ENCODE data around the gene ZNF554. TPM values are rescaled to one million over a fixed set of nuclear protein-coding genes. Genes with fewer than 3 reads are reported as not detected.

ZNF554 gene
- total RNA-seq (2021; fragmentation: NEBNext Ultra II Directional; extraction: Animal tissue kit (Norgen Biotek cat#: 25700)) (3.9 and 5.7 TPM in 2 replicates), polyA plus RNA-seq (2011; rRNA removed) (1.8 and 1.9 TPM in 2 replicates), polyA minus RNA-seq (2011; rRNA and poly(A)+ RNA removed) (3.8 and 5.0 TPM in 2 replicates)
- 2.5 TPM for polyA plus RNA-seq (2011; cell fraction: cytosol; rRNA removed)
- polyA plus RNA-seq (2011; cell fraction: nucleus; rRNA removed), result 2.7 TPM
- polyA plus RNA-seq (2012, experiment 1 of 2), result 3.3 to 4.1 TPM (median 3.5 TPM) in 4 replicates
- 1.7 TPM for polyA plus RNA-seq (2012, experiment 2 of 2)
- 3.0 TPM for polyA plus RNA-seq (2013, experiment 1 of 2)
- polyA plus RNA-seq (2013, experiment 2 of 2), result 2.9 TPM
- 5.4 TPM for polyA minus RNA-seq (2011; cell fraction: cytosol; rRNA and poly(A)+ RNA removed)
- polyA minus RNA-seq (2011; cell fraction: nucleus; rRNA and poly(A)+ RNA removed), result 3.4 TPM
- long read RNA-seq, experiment 1, partial matches to known transcripts, result 0 of 2 reads
- long read RNA-seq, experiment 1, other reads (novel, unspliced or antisense), result 2 of 2 reads
- long read RNA-seq, experiment 2, result 0 reads

- CTCF ChIA-PET (ENCODE audit: partially characterized antibody), result interaction anchor here (0.6 to 1.8 kb wide), 9 partner anchors 13 to 157 kb away, joined by 3 to 8 read pairs (median 3); no protein-coding TSS in a partner anchor
- H3K4me1 ChIP-seq (replicated peaks in 1 of 4; ENCODE audit: control insufficient read depth in 3 of 4, insufficient read depth in 4 of 4, low read length in 3 of 4), result no peaks in the 10 kb centered on the region
- H2BK12ac ChIP-seq (ENCODE audit: low read depth, low read length), result no peak within 1 kb of the TSS
- H3K56ac ChIP-seq (replicated peaks; ENCODE audit: insufficient read length, low read depth, low read length), result no peak within 1 kb of the TSS
- no peaks in the 10 kb centered on the region for H3K79me2 ChIP-seq (ENCODE audit: control insufficient read depth in 1 of 2, insufficient read depth in 2 of 2, low read length in 2 of 2)
- H2BK5ac ChIP-seq (ENCODE audit: low read depth, low read length), result no peak within 1 kb of the TSS
- H2AK5ac ChIP-seq (ENCODE audit: low read depth, low read length), result no peak within 1 kb of the TSS
- DNase-seq (ENCODE audit: low read depth in 1 of 2, low spot score in 2 of 2) (peak; percentile 94 to 99), FAIRE-seq (peak; percentile 57)
- H4K8ac ChIP-seq (ENCODE audit: extremely low read depth, insufficient read depth, low read length), result peak within 1 kb of the TSS; percentile 19
- peak within 1 kb of the TSS; percentile 76 for H2AFZ ChIP-seq (ENCODE audit: low read length)
- WGBS, 2 experiments (ENCODE audit: extremely low coverage in 1 of 2, insufficient coverage in 1 of 2, insufficient read length in 1 of 2, insufficient replicate concordance in 2 of 2, low coverage in 1 of 2, low lambda C conversion rate in 2 of 2, missing lambda C conversion rate in 1 of 2), result 2% methylated on average over 52 of the region's 64 CpGs; no CpG with 5 or more reads in 1 of the 2 experiments
- H2BK120ac ChIP-seq (replicated peaks; ENCODE audit: low read depth, low read length), result no peak within 1 kb of the TSS
- H4K20me1 ChIP-seq (replicated peaks in 1 of 2; ENCODE audit: control insufficient read depth in 1 of 2, insufficient read depth in 2 of 2, low read length in 2 of 2), result no peaks in the 10 kb centered on the region
- H3K27me3 ChIP-seq (replicated peaks in 1 of 4; ENCODE audit: control insufficient read depth in 3 of 4, extremely low read depth in 1 of 4, insufficient read depth in 3 of 4, low read length in 3 of 4), result no peaks in the 10 kb centered on the region
- no peak within 1 kb of the TSS for H2BK20ac ChIP-seq (ENCODE audit: low read length)
- H3K4ac ChIP-seq (replicated peaks; ENCODE audit: insufficient read length, low read depth, low read length), result no peak within 1 kb of the TSS
- POLR2A ChIA-PET (ENCODE audit: partially characterized antibody), result interaction anchor here (0.9 to 1.2 kb wide), 2 partner anchors 16 to 28 kb away, joined by 3 read pairs; no protein-coding TSS in a partner anchor
- H3K14ac ChIP-seq (ENCODE audit: insufficient read length), result no peak within 1 kb of the TSS
- H3K23me2 ChIP-seq (ENCODE audit: low read depth, low read length), result peaks cover 4% of the 10 kb centered on the region; the same call in 1 of the 2 replicates
- no peaks in the 10 kb centered on the region for H3K9me3 ChIP-seq (ENCODE audit: insufficient read depth in 2 of 2, low read depth in 1 of 2, low read length in 1 of 2)
- peak within 1 kb of the TSS; percentile 74 to 93 for H3K4me2 ChIP-seq (ENCODE audit: insufficient read depth in 1 of 2, low read depth in 2 of 2, low read length in 2 of 2)
- H3K36me3 ChIP-seq (ENCODE audit: control insufficient read depth in 2 of 4, insufficient read depth in 4 of 4, low read length in 3 of 4), result peaks cover 0 to under 1% (median 0%) of the 10 kb centered on the region in 4 experiments; a peak in 3 of 8 replicates
- H2BK15ac ChIP-seq (ENCODE audit: low read length), result no peak within 1 kb of the TSS
- H3K23ac ChIP-seq (ENCODE audit: insufficient read length), result no peak within 1 kb of the TSS
- H3K79me1 ChIP-seq (ENCODE audit: low read depth, low read length), result no peaks in the 10 kb centered on the region
- H4K5ac ChIP-seq (ENCODE audit: insufficient read length, low read depth, low read length), result no peak within 1 kb of the TSS
- H3K9ac ChIP-seq (replicated peaks in 1 of 4; ENCODE audit: extremely low read depth in 1 of 4, low read depth in 3 of 4, low read length in 3 of 4), result peak within 1 kb of the TSS in 3 of 4 experiments; percentile 29 to 82 (median 58); a peak in 4 of 7 replicates
- H3K27ac ChIP-seq (ENCODE audit: low read depth, low read length), result no peak within 1 kb of the TSS
- H3K4me3 ChIP-seq (ENCODE audit: extremely low read depth in 1 of 4, insufficient read depth in 2 of 4, low read depth in 3 of 4, low read length in 4 of 4), result peak within 1 kb of the TSS; percentile 64 to 78 (median 73)
- no peak within 1 kb of the TSS for H4K91ac ChIP-seq (replicated peaks; ENCODE audit: insufficient read length, low read length)
- no peak within 1 kb of the TSS; the same call in 1 of the 2 replicates for H3K18ac ChIP-seq (ENCODE audit: extremely low read depth, low read length)
- TF ChIP-seq EGR1 (IDR thresholded peaks at IDR 0.05; ENCODE audit: borderline replicate concordance, low read depth, low read length) (no peak; the same call in 1 of the 2 replicates), PHF8 (conservative IDR thresholded peaks at IDR 0.05; ENCODE audit: low read depth, low read length) (peak; percentile 59; the same call in 1 of the 2 replicates), HDAC2 (IDR thresholded peaks at IDR 0.05; ENCODE audit: borderline replicate concordance in 1 of 2, low read depth in 2 of 2, low read length in 2 of 2) (peak in 1 of 2 experiments; percentile 92; a peak in 1 of 4 replicates), POLR2AphosphoS5 (IDR thresholded peaks at IDR 0.05; ENCODE audit: low read depth, low read length) (no peak), CTBP2 (IDR thresholded peaks at IDR 0.05; ENCODE audit: borderline replicate concordance, insufficient read depth, insufficient read length, low read length) (peak; percentile 42), CREB1 (IDR thresholded peaks at IDR 0.05) (peak; percentile 84), BACH1 (IDR thresholded peaks at IDR 0.05; ENCODE audit: low read length) (peak; percentile 80; the same call in 1 of the 2 replicates), RXRA (IDR thresholded peaks at IDR 0.05; ENCODE audit: insufficient read depth, low read depth, low read length) (0 out of 2 replicates have a peak, but pooled peaks have one; percentile 61)
- TF ChIP-seq, protein P1, sequence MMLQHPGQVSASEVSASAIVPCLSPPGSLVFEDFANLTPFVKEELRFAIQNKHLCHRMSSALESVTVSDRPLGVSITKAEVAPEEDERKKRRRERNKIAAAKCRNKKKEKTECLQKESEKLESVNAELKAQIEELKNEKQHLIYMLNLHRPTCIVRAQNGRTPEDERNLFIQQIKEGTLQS (IDR thresholded peaks at IDR 0.05; ENCODE audit: insufficient read depth, low read depth, low read length), result peak; percentile 88
Observed at GRCh38 chr19:2819540-2820111, at the start of gene ZNF554. Gene ZNF554 (plus strand): TSS chr19:2819868. CDS start chr19:2820072, 204 bp downstream.
